Chondrocyte (in vitro differentiated cells): Measurements from ENCODE around the gene ABCA9. TPM values are rescaled to one million over a fixed set of nuclear protein-coding genes. Genes with fewer than 3 reads are reported as not detected.

ENCODE experiments used
- DNase-seq: peaks from one replicate; pipeline ENCODE4 v3.0.0; 2021; ENCODE audit warnings: mixed read lengths, low spot score
- H3K27ac Mint-ChIP-seq: one replicate; pipeline ENCODE4 v1.8.0; 2021; ENCODE audit warnings: mild to moderate bottlenecking, moderate library complexity, mixed read lengths; ENCODE audit not compliant: unreplicated experiment
- H3K27me3 Mint-ChIP-seq: 2 replicates; pipeline ENCODE4 v1.8.0; 2021; ENCODE audit warnings: low read depth, mixed read lengths
- H3K36me3 Mint-ChIP-seq: 2 replicates; pipeline ENCODE4 v1.8.0; 2021; ENCODE audit warnings: low read depth, mixed read lengths
- H3K4me1 Mint-ChIP-seq: 2 replicates; pipeline ENCODE4 v1.8.0; 2021; ENCODE audit warnings: low read depth, mild to moderate bottlenecking, mixed read lengths
- H3K4me3 Mint-ChIP-seq: one replicate; pipeline ENCODE4 v1.8.0; 2021; ENCODE audit warnings: mild to moderate bottlenecking, moderate library complexity, mixed read lengths; ENCODE audit not compliant: unreplicated experiment
- H3K9me3 Mint-ChIP-seq: 2 replicates; pipeline ENCODE4 v1.8.0; 2021; ENCODE audit warnings: low read depth, mixed read lengths
- total RNA-seq: library from RNA; stranded (reverse); gene quantifications from 3 replicates; pipeline ENCODE4 v1.2.1, GENCODE V29; 2021
- TF ChIP-seq, protein P1 (sequence below): fragments of 200-600 bp; sonication (generic); IDR thresholded peaks from 2 replicates; pipeline ENCODE4 v1.5.0; 2021; ENCODE audit warnings: antibody characterized with exemption, mild to moderate bottlenecking, moderate library complexity

ABCA9 gene
- total RNA-seq, 1 donor from 2014 or later, result 0.05 TPM

DNA sequence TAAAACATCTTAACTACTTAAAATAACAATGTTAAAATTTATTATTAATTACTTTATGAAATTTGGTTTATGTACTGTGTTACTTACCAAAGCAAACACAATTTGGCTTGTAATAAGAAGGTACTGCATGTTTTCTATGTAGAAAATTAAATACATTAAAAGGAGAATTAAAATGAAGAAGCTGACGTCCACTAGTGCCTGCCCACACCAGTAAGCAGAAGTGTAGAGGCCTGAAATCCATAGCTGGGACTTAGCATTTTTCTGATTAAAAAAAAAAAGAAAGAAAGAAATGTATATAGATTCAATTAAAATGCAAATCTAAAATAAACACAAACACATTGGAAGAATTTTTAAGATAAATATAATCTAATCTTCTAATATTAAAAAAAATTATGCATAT lies 35.8 kb upstream of the ABCA9 start:
- Mint-ChIP-seq H3K9me3 (no peaks in the 10 kb centered on the region), H3K36me3 (no peaks in the 10 kb centered on the region), H3K4me1 (no peaks in the 10 kb centered on the region), H3K27ac (no peak overlapping the region), H3K4me3 (no peak overlapping the region), H3K27me3 (no peaks in the 10 kb centered on the region)
- TF ChIP-seq, protein P1, sequence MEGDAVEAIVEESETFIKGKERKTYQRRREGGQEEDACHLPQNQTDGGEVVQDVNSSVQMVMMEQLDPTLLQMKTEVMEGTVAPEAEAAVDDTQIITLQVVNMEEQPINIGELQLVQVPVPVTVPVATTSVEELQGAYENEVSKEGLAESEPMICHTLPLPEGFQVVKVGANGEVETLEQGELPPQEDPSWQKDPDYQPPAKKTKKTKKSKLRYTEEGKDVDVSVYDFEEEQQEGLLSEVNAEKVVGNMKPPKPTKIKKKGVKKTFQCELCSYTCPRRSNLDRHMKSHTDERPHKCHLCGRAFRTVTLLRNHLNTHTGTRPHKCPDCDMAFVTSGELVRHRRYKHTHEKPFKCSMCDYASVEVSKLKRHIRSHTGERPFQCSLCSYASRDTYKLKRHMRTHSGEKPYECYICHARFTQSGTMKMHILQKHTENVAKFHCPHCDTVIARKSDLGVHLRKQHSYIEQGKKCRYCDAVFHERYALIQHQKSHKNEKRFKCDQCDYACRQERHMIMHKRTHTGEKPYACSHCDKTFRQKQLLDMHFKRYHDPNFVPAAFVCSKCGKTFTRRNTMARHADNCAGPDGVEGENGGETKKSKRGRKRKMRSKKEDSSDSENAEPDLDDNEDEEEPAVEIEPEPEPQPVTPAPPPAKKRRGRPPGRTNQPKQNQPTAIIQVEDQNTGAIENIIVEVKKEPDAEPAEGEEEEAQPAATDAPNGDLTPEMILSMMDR, result no peak
- DNase-seq, result no peak

DNA sequence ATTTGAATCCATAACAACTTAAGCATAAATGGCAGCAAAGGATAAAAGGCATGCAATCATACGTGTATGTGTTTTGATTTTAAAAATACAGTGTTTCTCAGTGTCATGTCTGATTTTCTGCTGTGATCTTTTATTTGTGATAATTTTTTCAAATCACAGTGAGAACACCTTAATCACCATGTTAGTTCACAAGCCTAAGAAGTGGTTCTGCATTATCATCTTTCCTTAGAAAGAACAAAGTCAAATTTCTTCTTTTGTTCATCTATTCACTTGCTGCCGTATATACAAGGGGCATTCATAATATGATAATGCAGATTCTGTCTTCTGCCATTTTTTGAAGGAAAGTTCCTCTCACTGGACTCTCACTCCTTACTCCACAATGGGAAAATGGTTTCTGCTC lies 33.3 kb upstream of the ABCA9 start:
- Mint-ChIP-seq H3K4me3 (no peak overlapping the region), H3K27me3 (no peaks in the 10 kb centered on the region), H3K4me1 (no peaks in the 10 kb centered on the region), H3K27ac (no peak overlapping the region), H3K36me3 (no peaks in the 10 kb centered on the region), H3K9me3 (no peaks in the 10 kb centered on the region)
- DNase-seq, result no peak
- TF ChIP-seq, protein P1, result no peak

DNA sequence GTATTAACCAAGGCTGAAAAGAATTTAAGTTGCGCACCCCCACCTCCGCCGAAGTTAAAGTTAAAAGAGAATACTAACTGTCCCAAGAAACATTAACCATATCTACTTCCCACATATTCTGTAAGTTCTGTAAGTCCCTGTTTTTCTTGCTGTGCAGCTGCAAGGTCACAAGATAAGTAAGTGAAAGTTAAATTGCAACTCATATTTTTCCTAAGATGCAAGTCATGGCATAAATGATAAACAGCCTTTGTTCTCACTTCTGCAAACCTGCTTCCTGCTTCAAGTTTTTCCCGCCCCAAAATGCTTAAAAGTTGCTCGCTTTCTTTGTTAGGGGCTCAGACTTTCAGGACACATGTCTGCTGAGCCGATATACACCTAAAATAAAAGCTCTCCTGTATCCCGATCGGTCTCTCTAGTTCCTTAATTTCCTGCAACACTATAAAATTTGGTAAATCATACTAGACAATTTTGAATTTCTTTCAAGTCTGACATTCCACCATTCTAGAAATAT lies 32.6 kb upstream of the ABCA9 start:
- no peak overlapping the region for H3K4me3 Mint-ChIP-seq
- no peak overlapping the region for H3K27ac Mint-ChIP-seq
- H3K4me1 Mint-ChIP-seq, result no peaks in the 10 kb centered on the region
- no peaks in the 10 kb centered on the region for H3K9me3 Mint-ChIP-seq
- no peak for DNase-seq
- no peaks in the 10 kb centered on the region for H3K36me3 Mint-ChIP-seq
- TF ChIP-seq, protein P1, result no peak
- no peaks in the 10 kb centered on the region for H3K27me3 Mint-ChIP-seq

DNA sequence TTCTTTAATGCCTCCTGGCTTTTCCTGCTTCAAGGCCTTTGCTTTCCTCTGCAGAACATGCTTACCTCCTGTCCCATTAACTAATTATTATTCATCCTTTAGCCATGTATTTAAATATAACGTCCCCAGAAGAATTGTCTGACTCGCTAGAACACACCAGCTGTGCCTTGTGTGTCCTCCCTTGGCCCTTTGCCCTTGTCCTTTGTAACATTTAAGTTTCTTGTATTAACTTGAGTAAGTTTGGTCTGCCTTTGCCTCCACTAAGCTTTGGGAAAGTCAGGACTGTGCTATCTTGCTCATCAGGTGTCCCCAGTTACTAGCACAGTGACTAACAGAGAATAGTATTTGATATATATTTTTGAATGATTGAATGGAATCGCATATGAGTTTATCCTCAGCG lies 29.6 kb upstream of the ABCA9 start:
- Mint-ChIP-seq H3K4me3 (no peak overlapping the region), H3K27ac (no peak overlapping the region), H3K36me3 (no peaks in the 10 kb centered on the region), H3K9me3 (no peaks in the 10 kb centered on the region), H3K4me1 (no peaks in the 10 kb centered on the region), H3K27me3 (no peaks in the 10 kb centered on the region)
- TF ChIP-seq, protein P1, result no peak
- DNase-seq, result no peak

DNA sequence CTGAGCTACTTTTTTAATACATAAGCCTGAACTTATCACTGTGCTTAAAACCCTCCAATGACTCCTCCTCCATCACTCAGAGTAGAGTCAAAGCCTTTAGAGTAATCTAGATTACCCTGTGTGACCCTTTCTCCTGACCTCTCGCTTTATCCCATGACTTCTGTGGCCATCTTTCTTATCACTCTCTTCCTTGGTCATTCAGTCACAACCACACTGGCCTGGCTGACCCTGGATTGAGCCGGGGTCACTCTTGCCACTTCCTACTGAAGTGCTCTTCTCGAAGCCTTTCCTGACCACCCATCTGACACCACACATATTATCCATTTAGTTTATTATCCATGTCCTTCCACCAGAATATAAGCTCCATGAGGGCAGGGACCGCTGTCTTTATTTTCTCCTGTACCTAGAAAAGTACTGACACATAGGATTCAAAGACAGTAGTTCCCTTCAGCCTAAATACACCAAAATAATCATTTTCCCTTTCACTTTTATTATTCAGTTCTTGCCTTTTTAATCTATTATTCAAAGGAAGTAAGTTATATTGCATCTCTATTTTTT lies 28.0 kb upstream of the ABCA9 start:
- TF ChIP-seq, protein P1, result no peak
- no peaks in the 10 kb centered on the region for H3K27me3 Mint-ChIP-seq
- no peak for DNase-seq
- no peaks in the 10 kb centered on the region for H3K9me3 Mint-ChIP-seq
- no peak overlapping the region for H3K27ac Mint-ChIP-seq
- no peaks in the 10 kb centered on the region for H3K36me3 Mint-ChIP-seq
- no peak overlapping the region for H3K4me3 Mint-ChIP-seq
- no peaks in the 10 kb centered on the region for H3K4me1 Mint-ChIP-seq
